Activated T-helper 1 cell treated with anti-CD3 and anti-CD28 coated beads, Interleukin-12 subunit alpha, Interleukin-12 subunit beta, Interleukin-2, Interleukin-4 antibody, amounts not matched to agents 30 ng/mL and 10 ng/mL and 1 ng/mL, durations not matched to agents 14 hours and 24 hours and 36 hours (primary cell): ENCODE data around the gene FIZ1. TPM values are rescaled to one million over a fixed set of nuclear protein-coding genes. Genes with fewer than 3 reads are reported as not detected.

ENCODE experiments used
- DNase-seq: peaks from one replicate; pipeline ENCODE4 v3.0.0; 2021; ENCODE audit warnings: low spot score
- H3K27ac Mint-ChIP-seq: one replicate; pipeline ENCODE4 v1.8.0; 2021; ENCODE audit warnings: mild to moderate bottlenecking, mixed read lengths
- H3K27me3 Mint-ChIP-seq: one replicate; pipeline ENCODE4 v1.8.0; 2022; ENCODE audit warnings: mild to moderate bottlenecking, moderate library complexity, mixed read lengths; ENCODE audit not compliant: insufficient read depth
- H3K36me3 Mint-ChIP-seq: one replicate; pipeline ENCODE4 v1.8.0; 2021; ENCODE audit warnings: low read depth, mixed read lengths
- H3K4me1 Mint-ChIP-seq: one replicate; pipeline ENCODE4 v1.8.0; 2021; ENCODE audit warnings: low read depth, mixed read lengths
- H3K4me3 Mint-ChIP-seq: one replicate; pipeline ENCODE4 v1.8.0; 2021; ENCODE audit warnings: mild to moderate bottlenecking, moderate library complexity, mixed read lengths
- H3K9me3 Mint-ChIP-seq: one replicate; pipeline ENCODE4 v1.8.0; 2021; ENCODE audit warnings: mixed read lengths
- intact Hi-C: fragments of 100-400 bp; cut with micrococcal nuclease; formaldehyde crosslinking; loops from one replicate; pipeline ENCODE4 v1.15.1; 2024
- total RNA-seq: library from RNA; stranded (reverse); gene quantifications from 2 replicates; pipeline ENCODE4 v1.2.3, GENCODE V29; 2022

Gene FIZ1
- total RNA-seq, 1 donor from 2014 or later = 24.7 TPM

GRCh38 chr19:55641426-55642152 lies 42.3 kb upstream of the FIZ1 start:
- no peaks in the 10 kb centered on the region for H3K9me3 Mint-ChIP-seq
- no peaks in the 10 kb centered on the region for H3K27me3 Mint-ChIP-seq
- intact Hi-C loops = loop anchor here (2.0 to 10.0 kb wide), 6 partner anchors 15 to 1177 kb away; partner anchors contain the start of genes KMT5C, LENG9, PPP6R1 and UBE2S
- H3K36me3 Mint-ChIP-seq = peaks cover 34% of the 10 kb centered on the region
- peak overlapping the region; percentile 100 for H3K4me3 Mint-ChIP-seq
- H3K27ac Mint-ChIP-seq = peak overlapping the region; percentile 99
- no peak for DNase-seq
- H3K4me1 Mint-ChIP-seq = peaks cover 49% of the 10 kb centered on the region

- intact Hi-C loops = loop anchor here (2.0 to 10.0 kb wide), 6 partner anchors 14 to 1176 kb away; partner anchors contain the start of genes KMT5C, LENG9, PPP6R1 and UBE2S
- H3K4me3 Mint-ChIP-seq = peak within 1 kb of the TSS; percentile 100
- H3K27ac Mint-ChIP-seq = peak within 1 kb of the TSS; percentile 99
- DNase-seq = peak; percentile 60
- no peaks in the 10 kb centered on the region for H3K9me3 Mint-ChIP-seq
- H3K36me3 Mint-ChIP-seq = peaks cover 41% of the 10 kb centered on the region
- peaks cover 57% of the 10 kb centered on the region for H3K4me1 Mint-ChIP-seq
- no peaks in the 10 kb centered on the region for H3K27me3 Mint-ChIP-seq
These were observed 41.5 kb upstream of the FIZ1 start, which contains the start of gene ZNF580 for GRCh38 chr19:55640577-55641425. TSS of gene ZNF580 (plus strand) at chr19:55641002. CDS start at chr19:55642509, 1,507 bp downstream.

- Mint-ChIP-seq H3K27me3 (no peaks in the 10 kb centered on the region), H3K9me3 (no peaks in the 10 kb centered on the region), H3K27ac (peak overlapping the region; percentile 90), H3K4me3 (peak overlapping the region; percentile 83), H3K36me3 (peaks cover 39% of the 10 kb centered on the region), H3K4me1 (peaks cover 57% of the 10 kb centered on the region)
- intact Hi-C loops = loop anchor here (2.0 to 10.0 kb wide), 6 partner anchors 13 to 1175 kb away; partner anchors contain the start of genes KMT5C, LENG9, PPP6R1 and UBE2S
- peak; percentile 62 for DNase-seq
These were observed 40.8 kb upstream of the FIZ1 start for GRCh38 chr19:55640043-55640576.

- Mint-ChIP-seq H3K36me3 (peaks cover 40% of the 10 kb centered on the region), H3K4me1 (peaks cover 57% of the 10 kb centered on the region)
These were observed 39.6 kb upstream of the FIZ1 start for GRCh38 chr19:55638864-55639359.

GRCh38 chr19:55637534-55637933 lies 38.2 kb upstream of the FIZ1 start:
- no peak for DNase-seq
- intact Hi-C loops = no loop called here
- Mint-ChIP-seq H3K27me3 (no peaks in the 10 kb centered on the region), H3K4me1 (peaks cover 56% of the 10 kb centered on the region), H3K9me3 (no peaks in the 10 kb centered on the region), H3K36me3 (peaks cover 35% of the 10 kb centered on the region), H3K27ac (peak overlapping the region; percentile 84), H3K4me3 (peak overlapping the region; percentile 64)

More at GRCh38 chr19:55638864-55639359, 39.6 kb upstream of the FIZ1 start:
- H3K4me3 Mint-ChIP-seq = peak overlapping the region; percentile 67
- peak; percentile 44 for DNase-seq
- H3K27me3 Mint-ChIP-seq = no peaks in the 10 kb centered on the region
- no peaks in the 10 kb centered on the region for H3K9me3 Mint-ChIP-seq
- intact Hi-C loops = no loop called here
- H3K27ac Mint-ChIP-seq = peak overlapping the region; percentile 70

- intact Hi-C loops = no loop called here
- Mint-ChIP-seq H3K27ac (peak overlapping the region; percentile 100), H3K4me1 (peaks cover 59% of the 10 kb centered on the region)
These were observed 37.4 kb upstream of the FIZ1 start for GRCh38 chr19:55636723-55637122.

GRCh38 chr19:55635856-55636440 lies 36.6 kb upstream of the FIZ1 start:
- DNase-seq = no peak
- Mint-ChIP-seq H3K36me3 (peaks cover 29% of the 10 kb centered on the region), H3K4me3 (peak overlapping the region; percentile 100), H3K27ac (peak overlapping the region; percentile 100), H3K27me3 (peaks cover 6% of the 10 kb centered on the region), H3K9me3 (no peaks in the 10 kb centered on the region), H3K4me1 (peaks cover 59% of the 10 kb centered on the region)
- intact Hi-C loops = loop anchor here (1.0 to 2.0 kb wide), 4 partner anchors 7 to 679 kb away; partner anchors contain the start of genes EPN1, ZNF579 and ZNF581

More at GRCh38 chr19:55636723-55637122, 37.4 kb upstream of the FIZ1 start:
- H3K27me3 Mint-ChIP-seq = no peaks in the 10 kb centered on the region
- peak overlapping the region; percentile 100 for H3K4me3 Mint-ChIP-seq
- no peaks in the 10 kb centered on the region for H3K9me3 Mint-ChIP-seq
- DNase-seq = no peak
- H3K36me3 Mint-ChIP-seq = peaks cover 31% of the 10 kb centered on the region

- peak overlapping the region; percentile 100 for H3K4me3 Mint-ChIP-seq
- H3K27ac Mint-ChIP-seq = peak overlapping the region; percentile 100
- H3K27me3 Mint-ChIP-seq = peaks cover 6% of the 10 kb centered on the region
- peaks cover 59% of the 10 kb centered on the region for H3K4me1 Mint-ChIP-seq
- DNase-seq = no peak
- H3K9me3 Mint-ChIP-seq = no peaks in the 10 kb centered on the region
- intact Hi-C loops = loop anchor here (1.0 to 2.0 kb wide), 4 partner anchors 8 to 680 kb away; partner anchors contain the start of genes EPN1, ZNF579 and ZNF581
- H3K36me3 Mint-ChIP-seq = peaks cover 29% of the 10 kb centered on the region
These were observed 36.0 kb upstream of the FIZ1 start for GRCh38 chr19:55635334-55635717.

- peaks cover 56% of the 10 kb centered on the region for H3K4me1 Mint-ChIP-seq
- H3K9me3 Mint-ChIP-seq = no peaks in the 10 kb centered on the region
- H3K36me3 Mint-ChIP-seq = peaks cover 26% of the 10 kb centered on the region
- no peak overlapping the region for H3K27ac Mint-ChIP-seq
- no peak for DNase-seq
- peaks cover 12% of the 10 kb centered on the region for H3K27me3 Mint-ChIP-seq
- no peak overlapping the region for H3K4me3 Mint-ChIP-seq
- intact Hi-C loops = loop anchor here (1.0 to 2.0 kb wide), 4 partner anchors 8 to 157 kb away; partner anchors contain the start of genes EPN1 and ZNF579
These were observed 34.5 kb upstream of the FIZ1 start for GRCh38 chr19:55633861-55634260.

GRCh38 chr19:55632463-55632834 lies 33.1 kb upstream of the FIZ1 start:
- Mint-ChIP-seq H3K36me3 (peaks cover 19% of the 10 kb centered on the region), H3K4me1 (peaks cover 47% of the 10 kb centered on the region), H3K27ac (peak overlapping the region; percentile 68), H3K9me3 (no peaks in the 10 kb centered on the region), H3K27me3 (peaks cover 20% of the 10 kb centered on the region), H3K4me3 (no peak overlapping the region)
- intact Hi-C loops = loop anchor here (1.0 kb wide), 1 partner anchor 115 kb away; no protein-coding TSS in a partner anchor
- peak; percentile 82 for DNase-seq

GRCh38 chr19:55626350-55626749 lies 27.0 kb upstream of the FIZ1 start:
- H3K4me3 Mint-ChIP-seq = peak overlapping the region; percentile 75
- intact Hi-C loops = loop anchor here (1.0 to 10.0 kb wide), 4 partner anchors 8 to 542 kb away; partner anchors contain the start of genes EPN1 and ZNF580
- no peaks in the 10 kb centered on the region for H3K9me3 Mint-ChIP-seq
- peaks cover 24% of the 10 kb centered on the region for H3K27me3 Mint-ChIP-seq
- H3K36me3 Mint-ChIP-seq = no peaks in the 10 kb centered on the region
- peak overlapping the region; percentile 87 for H3K27ac Mint-ChIP-seq
- peaks cover 35% of the 10 kb centered on the region for H3K4me1 Mint-ChIP-seq
- DNase-seq = peak; percentile 76

GRCh38 chr19:55625004-55625326 lies 25.6 kb upstream of the FIZ1 start:
- Mint-ChIP-seq H3K4me3 (peak overlapping the region; percentile 90), H3K27ac (peak overlapping the region; percentile 98), H3K4me1 (peaks cover 46% of the 10 kb centered on the region), H3K36me3 (no peaks in the 10 kb centered on the region), H3K27me3 (peaks cover 21% of the 10 kb centered on the region), H3K9me3 (no peaks in the 10 kb centered on the region)
- intact Hi-C loops = loop anchor here (10.0 kb wide), 1 partner anchor 540 kb away; no protein-coding TSS in a partner anchor
- DNase-seq = no peak
